Activated naive CD4-positive, alpha-beta T cell treated with anti-CD3 and anti-CD28 coated beads, Interleukin-2, amount 50 U/mL, for 24 hours (primary cell): Measurements from ENCODE around the gene TIGD7.
A peak's percentile ranks its signal among the peaks of the same experiment; 100 is the strongest.

Experiments used
- H3K27ac Mint-ChIP-seq: one replicate; pipeline ENCODE4 v1.8.0; 2021; ENCODE audit warnings: mild to moderate bottlenecking, mixed read lengths
- H3K27me3 Mint-ChIP-seq: one replicate; pipeline ENCODE4 v1.8.0; 2021; ENCODE audit warnings: mixed read lengths
- H3K36me3 Mint-ChIP-seq: one replicate; pipeline ENCODE4 v1.8.0; 2021; ENCODE audit warnings: mixed read lengths
- H3K4me1 Mint-ChIP-seq: one replicate; pipeline ENCODE4 v1.8.0; 2021; ENCODE audit warnings: mixed read lengths
- H3K4me3 Mint-ChIP-seq: one replicate; pipeline ENCODE4 v1.8.0; 2021; ENCODE audit warnings: mild to moderate bottlenecking, mixed read lengths
- H3K9me3 Mint-ChIP-seq: one replicate; pipeline ENCODE4 v1.8.0; 2021; ENCODE audit warnings: mixed read lengths

The TIGD7 gene

GRCh38 chr16:3266873-3267537 is 38.2 kb downstream of the TIGD7 start:
- H3K4me3 Mint-ChIP-seq = no peak overlapping the region
- peaks cover 14% of the 10 kb centered on the region for H3K36me3 Mint-ChIP-seq
- H3K4me1 Mint-ChIP-seq = peaks cover 27% of the 10 kb centered on the region
- H3K27ac Mint-ChIP-seq = no peak overlapping the region
- H3K9me3 Mint-ChIP-seq = peaks cover 5% of the 10 kb centered on the region
- no peaks in the 10 kb centered on the region for H3K27me3 Mint-ChIP-seq

GRCh38 chr16:3264137-3265036 is 40.8 kb downstream of the TIGD7 start:
- peaks cover 13% of the 10 kb centered on the region for H3K36me3 Mint-ChIP-seq
- H3K9me3 Mint-ChIP-seq = peaks cover 4% of the 10 kb centered on the region
- peak overlapping the region; percentile 98 for H3K27ac Mint-ChIP-seq
- peak overlapping the region; percentile 89 for H3K4me3 Mint-ChIP-seq
- peaks cover 31% of the 10 kb centered on the region for H3K4me1 Mint-ChIP-seq
- no peaks in the 10 kb centered on the region for H3K27me3 Mint-ChIP-seq

- peaks cover 31% of the 10 kb centered on the region for H3K4me1 Mint-ChIP-seq
- H3K36me3 Mint-ChIP-seq = peaks cover 2% of the 10 kb centered on the region
Measured at GRCh38 chr16:3262517-3262916, 42.7 kb downstream of the TIGD7 start.

DNA sequence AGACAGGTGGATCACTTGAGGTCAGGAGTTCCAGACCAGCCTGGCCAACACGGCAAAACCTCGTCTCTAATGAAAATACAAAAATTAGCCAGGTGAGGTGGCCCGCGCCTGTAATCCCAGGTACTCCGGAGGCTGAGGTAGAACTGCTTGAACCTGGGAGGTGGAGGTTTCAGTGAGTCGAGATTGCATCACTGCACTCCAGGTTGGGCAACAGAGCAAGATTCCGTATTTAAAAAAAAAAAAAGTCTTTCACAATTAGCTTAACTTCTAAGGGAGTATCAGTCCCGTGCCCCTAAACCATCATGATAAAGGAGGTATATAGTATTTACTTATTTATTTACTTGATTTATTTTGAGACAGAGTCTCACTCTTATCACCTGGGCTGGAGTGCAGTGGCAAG is 45.4 kb downstream of the TIGD7 start:
- H3K36me3 Mint-ChIP-seq = no peaks in the 10 kb centered on the region
- H3K4me3 Mint-ChIP-seq = no peak overlapping the region
- H3K9me3 Mint-ChIP-seq = no peaks in the 10 kb centered on the region
- H3K27ac Mint-ChIP-seq = no peak overlapping the region
- peaks cover 25% of the 10 kb centered on the region for H3K4me1 Mint-ChIP-seq
- H3K27me3 Mint-ChIP-seq = no peaks in the 10 kb centered on the region

More at GRCh38 chr16:3262517-3262916, 42.7 kb downstream of the TIGD7 start:
- peak overlapping the region; percentile 68 for H3K27ac Mint-ChIP-seq
- peak overlapping the region; percentile 62 for H3K4me3 Mint-ChIP-seq
- H3K9me3 Mint-ChIP-seq = no peaks in the 10 kb centered on the region
- no peaks in the 10 kb centered on the region for H3K27me3 Mint-ChIP-seq

DNA sequence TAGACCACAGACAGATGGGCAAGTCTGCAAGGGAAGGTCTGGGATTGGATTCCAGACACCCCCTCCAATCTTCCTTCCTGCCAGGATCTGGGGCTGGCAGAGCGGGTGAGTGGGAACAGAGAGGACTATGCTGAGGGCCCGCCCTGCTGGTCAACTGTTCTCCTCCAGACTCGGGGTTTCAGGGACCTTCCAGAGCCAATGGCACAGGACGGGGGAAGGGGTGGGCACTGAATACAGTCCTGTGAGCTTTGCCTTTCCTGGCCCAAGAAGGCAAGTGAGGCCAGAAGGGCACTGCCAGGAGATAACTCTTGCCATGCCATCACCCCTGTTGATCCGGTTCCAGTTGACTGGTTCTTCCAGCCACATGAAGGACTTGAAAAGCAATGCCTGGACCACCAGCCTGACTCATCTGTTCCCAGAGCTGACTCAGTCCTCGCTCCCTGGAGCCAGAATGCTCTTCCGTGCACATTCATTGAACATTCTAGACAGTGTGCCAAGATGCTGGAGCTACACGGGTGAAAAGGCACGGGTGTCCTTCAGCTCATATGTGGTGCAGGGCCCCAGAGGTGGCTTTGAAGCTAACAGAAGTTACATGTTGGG is 48.3 kb downstream of the TIGD7 start:
- Mint-ChIP-seq H3K36me3 (no peaks in the 10 kb centered on the region), H3K27ac (no peak overlapping the region), H3K9me3 (no peaks in the 10 kb centered on the region), H3K4me3 (no peak overlapping the region), H3K27me3 (peaks cover 2% of the 10 kb centered on the region), H3K4me1 (peaks cover 4% of the 10 kb centered on the region)

DNA sequence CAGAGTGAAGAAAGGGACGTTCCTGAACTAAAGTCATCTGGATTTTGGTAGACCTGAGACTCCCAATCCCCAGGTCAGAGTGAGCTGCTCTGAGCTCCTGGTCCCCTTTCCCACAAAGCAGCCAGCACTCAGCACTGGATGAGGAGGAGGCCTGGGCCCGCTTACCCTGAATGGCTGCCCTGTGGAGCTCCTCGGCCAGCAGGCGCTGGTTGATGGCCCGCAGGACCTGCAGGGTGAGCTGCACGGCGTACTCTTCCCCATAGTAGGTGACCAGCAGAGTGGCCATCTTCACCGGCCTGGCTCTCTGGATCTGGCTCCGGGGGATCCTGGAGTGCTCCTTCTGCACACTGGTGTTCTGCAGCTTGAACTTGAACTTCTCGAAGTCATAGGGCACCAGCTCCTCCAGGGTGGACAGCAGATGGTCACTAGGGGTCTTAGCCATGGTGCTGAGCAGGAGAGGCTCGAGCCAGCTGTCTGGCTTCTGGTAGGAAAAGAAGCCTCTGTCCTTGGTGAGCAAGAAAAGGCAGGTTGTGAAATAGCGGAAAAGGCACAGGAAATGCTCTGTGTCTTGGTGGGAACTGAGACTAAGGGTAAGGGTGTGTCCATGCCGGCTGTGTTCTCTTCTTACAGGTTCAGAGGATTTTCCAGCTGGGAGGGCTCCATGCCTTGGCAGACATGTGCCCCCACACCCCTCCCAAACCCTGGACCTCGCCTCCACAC is 48.9 kb downstream of the TIGD7 start, which contains the start of gene MEFV:
MEFV (minus strand) TSS at position 488 of the 720 bp plus-strand sequence; CDS start at position 442, 46 bp downstream.
- no peak within 1 kb of the TSS for H3K4me3 Mint-ChIP-seq
- H3K4me1 Mint-ChIP-seq = no peaks in the 10 kb centered on the region
- H3K9me3 Mint-ChIP-seq = no peaks in the 10 kb centered on the region
- no peak within 1 kb of the TSS for H3K27ac Mint-ChIP-seq
- H3K27me3 Mint-ChIP-seq = peaks cover 2% of the 10 kb centered on the region
- H3K36me3 Mint-ChIP-seq = no peaks in the 10 kb centered on the region

GRCh38 chr16:3254309-3254708 is 50.9 kb downstream of the TIGD7 start:
- no peak overlapping the region for H3K4me3 Mint-ChIP-seq
- H3K27me3 Mint-ChIP-seq = peaks cover 2% of the 10 kb centered on the region
- H3K27ac Mint-ChIP-seq = no peak overlapping the region
- no peaks in the 10 kb centered on the region for H3K36me3 Mint-ChIP-seq
- no peaks in the 10 kb centered on the region for H3K4me1 Mint-ChIP-seq
- H3K9me3 Mint-ChIP-seq = no peaks in the 10 kb centered on the region

DNA sequence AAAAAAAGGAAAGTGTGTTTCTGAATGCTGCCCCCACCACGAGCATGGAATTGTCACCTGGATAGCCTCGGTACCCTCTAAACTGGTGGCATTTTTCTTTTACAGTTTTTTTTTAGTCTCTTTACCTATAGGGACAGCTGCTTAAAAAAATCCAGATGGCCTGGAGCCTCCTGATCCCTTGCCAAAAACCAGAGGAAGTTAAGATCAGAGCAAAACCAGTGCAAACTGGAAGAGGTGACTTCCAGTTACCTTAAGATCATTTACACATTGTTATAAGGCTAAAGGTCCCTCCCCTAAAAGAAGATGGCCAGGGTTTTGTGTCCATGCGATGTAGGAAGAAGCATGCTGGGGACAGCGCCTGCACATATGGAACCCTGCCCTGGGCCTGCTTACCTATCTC is 52.3 kb downstream of the TIGD7 start:
- Mint-ChIP-seq H3K4me1 (no peaks in the 10 kb centered on the region), H3K27me3 (peaks cover 2% of the 10 kb centered on the region), H3K27ac (no peak overlapping the region), H3K36me3 (no peaks in the 10 kb centered on the region), H3K9me3 (no peaks in the 10 kb centered on the region), H3K4me3 (no peak overlapping the region)

- no peak overlapping the region for H3K4me3 Mint-ChIP-seq
- peaks cover 3% of the 10 kb centered on the region for H3K27me3 Mint-ChIP-seq
- no peaks in the 10 kb centered on the region for H3K36me3 Mint-ChIP-seq
- H3K9me3 Mint-ChIP-seq = no peaks in the 10 kb centered on the region
- H3K4me1 Mint-ChIP-seq = no peaks in the 10 kb centered on the region
- no peak overlapping the region for H3K27ac Mint-ChIP-seq
Measured at GRCh38 chr16:3249451-3249850, 55.8 kb downstream of the TIGD7 start.

- Mint-ChIP-seq H3K27ac (no peak overlapping the region), H3K4me3 (no peak overlapping the region), H3K27me3 (peaks cover 3% of the 10 kb centered on the region), H3K9me3 (no peaks in the 10 kb centered on the region), H3K36me3 (no peaks in the 10 kb centered on the region), H3K4me1 (no peaks in the 10 kb centered on the region)
Measured at GRCh38 chr16:3249020-3249419, 56.2 kb downstream of the TIGD7 start.
